Measurements from ENCODE around the gene RUFY2.

DNA sequence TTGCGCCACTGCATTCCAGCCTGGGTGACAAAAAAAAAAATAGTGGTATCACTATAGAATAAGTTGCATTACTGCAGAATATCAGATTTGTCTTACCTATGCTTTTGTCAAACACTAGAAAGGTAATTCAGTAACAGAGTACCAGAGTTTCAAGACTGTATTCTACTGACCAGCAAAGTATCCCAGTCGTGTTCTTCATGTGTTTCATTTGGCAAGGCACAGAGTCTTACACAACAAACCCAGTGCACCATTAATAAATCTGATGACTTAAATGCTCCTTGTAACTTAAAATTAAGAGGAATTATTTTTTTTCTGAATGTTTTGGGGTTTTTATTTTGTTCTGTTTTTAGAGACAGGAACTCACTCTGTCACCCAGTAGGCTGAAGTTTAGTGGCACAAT, 40.0 kb downstream of the RUFY2 start:
- TF ChIP-seq, protein P1, sequence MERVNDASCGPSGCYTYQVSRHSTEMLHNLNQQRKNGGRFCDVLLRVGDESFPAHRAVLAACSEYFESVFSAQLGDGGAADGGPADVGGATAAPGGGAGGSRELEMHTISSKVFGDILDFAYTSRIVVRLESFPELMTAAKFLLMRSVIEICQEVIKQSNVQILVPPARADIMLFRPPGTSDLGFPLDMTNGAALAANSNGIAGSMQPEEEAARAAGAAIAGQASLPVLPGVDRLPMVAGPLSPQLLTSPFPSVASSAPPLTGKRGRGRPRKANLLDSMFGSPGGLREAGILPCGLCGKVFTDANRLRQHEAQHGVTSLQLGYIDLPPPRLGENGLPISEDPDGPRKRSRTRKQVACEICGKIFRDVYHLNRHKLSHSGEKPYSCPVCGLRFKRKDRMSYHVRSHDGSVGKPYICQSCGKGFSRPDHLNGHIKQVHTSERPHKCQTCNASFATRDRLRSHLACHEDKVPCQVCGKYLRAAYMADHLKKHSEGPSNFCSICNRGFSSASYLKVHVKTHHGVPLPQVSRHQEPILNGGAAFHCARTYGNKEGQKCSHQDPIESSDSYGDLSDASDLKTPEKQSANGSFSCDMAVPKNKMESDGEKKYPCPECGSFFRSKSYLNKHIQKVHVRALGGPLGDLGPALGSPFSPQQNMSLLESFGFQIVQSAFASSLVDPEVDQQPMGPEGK (CRISPR knock-in tag; IDR thresholded peaks at IDR 0.05; ENCODE audit: borderline replicate concordance) = no peak
- TF ChIP-seq SNAI2 (CRISPR knock-in tag; IDR thresholded peaks at IDR 0.05) (no peak), ZC3H10 (CRISPR knock-in tag; IDR thresholded peaks at IDR 0.05) (no peak)

All from SK-N-SH treated with all-trans-retinoic acid at 6 μM for 48 hours (cell line).